ENCODE measurements around the gene PTPRA.
"Not testable (repeated sequence)": the region's sequence is repeated elsewhere in the genome, so short reads cannot be mapped to it uniquely, and the experiment has no call there.

The PTPRA gene

DNA sequence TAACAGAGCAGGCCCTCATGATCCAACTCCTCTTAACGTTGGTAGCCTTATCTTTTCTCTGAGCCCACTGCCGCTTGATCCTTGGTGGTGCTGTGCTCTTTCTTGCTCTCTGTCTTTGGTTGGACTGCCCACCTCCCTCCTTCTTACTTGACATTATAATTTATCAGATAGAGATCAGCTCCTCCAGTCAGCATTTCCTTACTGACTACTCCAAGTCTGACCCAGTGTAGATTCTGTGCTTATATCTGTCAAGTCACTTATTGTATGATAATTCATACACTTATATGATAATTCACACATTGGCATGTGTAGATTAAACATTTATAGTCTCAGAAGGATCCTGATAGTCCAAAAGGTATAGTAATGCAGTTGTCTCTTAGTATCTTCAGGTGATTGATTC, 18.1 kb downstream of the PTPRA start:
- no peak for DNase-seq

DNA sequence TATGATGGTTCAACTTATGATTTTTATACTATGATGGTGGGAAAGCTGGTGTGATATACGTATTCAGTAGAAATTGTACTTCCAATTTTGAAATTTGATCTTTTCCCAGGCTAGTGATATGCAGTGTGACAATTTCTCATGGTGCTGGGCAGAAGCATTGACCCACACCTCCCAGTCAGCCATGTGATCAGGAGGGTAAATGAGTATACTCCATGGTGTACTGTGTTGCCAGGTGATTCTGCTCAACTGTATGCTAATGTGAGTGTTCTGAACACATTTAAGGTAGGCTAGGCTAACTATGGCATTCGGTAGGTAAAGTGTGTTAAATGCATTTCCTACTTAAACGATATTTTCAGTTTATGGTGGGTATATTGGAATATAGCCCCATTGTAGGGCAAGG, 19.1 kb downstream of the PTPRA start:
- DNase-seq, result no peak

DNA sequence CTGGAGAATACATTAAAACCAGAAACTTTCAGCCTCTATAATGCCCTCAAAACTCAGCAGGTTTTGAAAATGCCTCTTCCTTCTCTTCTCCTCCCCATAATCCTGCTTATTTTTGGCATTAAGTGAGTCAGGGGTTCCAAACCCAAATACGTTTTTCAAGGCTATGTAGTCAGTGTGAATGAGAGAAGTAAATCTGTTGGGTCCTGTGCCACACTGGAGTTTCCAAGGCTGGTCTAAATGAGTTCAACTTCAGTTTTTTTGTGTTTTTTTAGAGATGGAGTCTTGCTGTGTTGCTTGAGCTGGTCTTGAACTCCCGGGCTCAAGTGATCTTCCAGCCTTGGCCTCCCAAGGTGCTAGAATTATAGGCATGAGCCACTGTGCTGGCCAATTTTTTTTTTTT, 20.9 kb downstream of the PTPRA start:
- DNase-seq, result no peak

DNA sequence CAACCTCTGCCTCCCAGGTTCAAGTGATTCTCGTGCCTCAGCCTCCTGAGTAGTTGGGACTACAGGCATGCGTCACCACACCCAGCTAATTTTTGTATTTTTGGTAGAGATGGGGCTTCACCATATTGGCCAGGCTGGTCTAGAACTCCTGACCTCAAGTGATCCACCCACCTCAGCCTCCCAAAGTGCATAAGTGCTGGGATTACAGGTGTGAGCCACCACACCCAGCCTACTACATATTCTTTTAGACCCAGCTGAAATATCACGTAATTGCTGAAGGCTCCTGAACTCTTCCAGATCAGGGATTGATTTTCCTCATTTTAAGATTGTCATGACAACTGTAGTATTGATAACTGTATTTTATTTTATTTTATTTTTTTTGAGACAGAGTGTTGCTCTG, 21.9 kb downstream of the PTPRA start:
- not testable (repeated sequence) for DNase-seq

GRCh38 chr20:2899243-2899642, 26.0 kb downstream of the PTPRA start:
- no peak for DNase-seq

DNA sequence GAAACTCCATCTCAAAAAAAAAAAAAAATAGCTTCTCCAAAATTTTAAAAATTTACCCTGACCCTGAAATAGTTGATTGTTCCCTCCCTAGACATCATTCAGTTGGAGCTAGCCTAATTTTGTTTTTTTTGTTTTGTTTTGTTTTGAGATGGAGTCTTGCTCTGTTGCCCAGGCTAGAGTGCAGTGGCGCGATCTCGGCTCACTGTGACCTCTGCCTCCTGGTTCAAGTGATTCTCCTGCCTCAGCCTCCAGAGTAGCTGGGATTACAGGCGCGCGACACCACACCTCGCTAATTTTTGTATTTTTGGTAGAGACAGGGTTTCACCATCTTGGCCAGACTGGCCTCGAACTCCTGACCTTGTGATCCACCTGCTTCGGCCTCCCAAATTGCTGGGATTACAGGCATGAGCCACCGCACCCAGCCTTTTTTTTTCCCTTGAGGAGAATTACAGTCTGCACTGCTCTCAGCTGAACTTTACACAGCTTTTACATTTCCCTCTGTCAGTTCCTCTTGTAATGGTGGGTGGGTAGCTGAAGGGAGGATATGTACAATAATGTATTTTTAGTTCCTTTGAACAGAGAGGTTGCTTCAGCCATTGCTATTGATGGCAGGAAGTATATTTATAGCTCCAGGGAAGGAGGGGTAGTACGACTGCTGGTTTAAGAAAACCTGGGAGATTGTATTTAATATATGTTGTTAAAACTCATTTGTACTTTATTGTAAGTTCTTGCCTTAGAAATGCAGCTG, 27.7 kb downstream of the PTPRA start:
- DNase-seq, result no peak

- DNase-seq, result no peak
Measured at GRCh38 chr20:2902291-2902690, 29.0 kb downstream of the PTPRA start.

DNA sequence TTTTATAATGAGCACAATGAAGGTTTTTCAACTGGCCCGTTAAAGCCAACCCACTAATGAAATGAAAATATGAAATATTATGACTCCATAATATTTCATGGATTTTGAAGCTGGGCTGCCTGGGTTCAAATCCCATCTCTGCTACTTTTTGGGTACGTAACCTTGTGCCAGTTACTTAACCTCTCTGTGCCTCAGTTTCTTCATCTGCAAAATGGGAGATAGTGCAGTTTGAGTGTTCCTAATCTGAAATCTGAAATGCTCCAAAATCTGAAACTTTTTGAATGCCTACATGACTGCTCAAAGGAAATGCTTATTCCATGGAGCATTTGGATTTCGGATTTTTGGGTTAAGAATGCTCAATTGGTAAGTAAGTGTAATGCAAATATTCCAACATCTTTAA, 29.5 kb downstream of the PTPRA start:
- no peak for DNase-seq

- no peak for DNase-seq
Measured at GRCh38 chr20:2903686-2904085, 30.4 kb downstream of the PTPRA start.

GRCh38 chr20:2907519-2907918, 34.2 kb downstream of the PTPRA start:
- no peak for DNase-seq

DNA sequence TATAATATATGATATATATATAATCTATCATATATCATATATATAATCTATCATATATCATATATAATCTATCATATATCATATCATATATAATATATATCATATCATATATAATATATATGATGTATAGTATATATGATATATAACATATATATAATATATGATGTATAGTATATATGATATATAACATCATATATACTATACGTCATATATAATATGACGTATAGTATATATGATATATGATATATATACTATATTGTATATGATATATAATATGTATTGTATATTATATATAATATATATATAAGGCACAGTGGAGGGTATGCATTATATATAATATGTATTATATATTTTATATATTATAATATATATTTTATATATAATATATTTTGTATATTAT, 36.7 kb downstream of the PTPRA start:
- DNase-seq, result no peak

DNA sequence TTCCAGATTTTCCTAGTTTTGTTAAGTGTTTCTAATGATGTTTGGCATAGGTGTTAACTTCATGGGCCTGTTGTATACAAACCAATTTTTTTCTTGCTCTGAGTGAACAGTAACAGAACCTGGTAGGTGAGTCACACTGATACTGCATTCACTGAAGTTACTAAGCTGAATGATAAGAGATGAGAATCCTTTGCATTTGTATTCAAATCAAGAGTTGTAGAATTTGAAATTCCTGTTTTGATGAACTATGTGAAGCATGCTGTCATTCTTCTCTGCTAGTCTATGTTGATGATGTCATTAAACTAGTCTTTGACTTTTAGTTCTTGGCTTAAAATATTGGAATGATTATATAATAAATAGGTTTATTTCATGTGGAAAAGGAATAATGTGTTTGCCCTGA, 37.9 kb downstream of the PTPRA start:
- no peak for DNase-seq

DNA sequence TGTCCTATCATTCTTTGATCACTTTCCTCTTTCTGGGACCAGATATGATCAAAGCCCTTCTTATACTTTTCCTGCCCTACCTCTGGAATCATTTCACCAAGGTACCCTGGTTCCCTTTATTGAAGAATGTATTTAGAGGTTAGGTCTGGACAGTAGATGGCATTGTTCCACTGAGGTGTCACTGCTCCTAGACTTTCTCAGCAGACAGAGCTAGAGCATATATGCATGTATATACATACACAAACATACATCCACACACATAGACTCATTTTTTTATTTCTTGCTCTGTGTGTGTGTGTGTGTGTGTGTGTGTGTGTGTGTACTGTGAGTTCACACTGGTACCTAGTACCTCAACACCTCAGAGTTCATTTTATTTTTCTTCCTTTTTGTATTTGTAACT, 40.9 kb downstream of the PTPRA start:
- DNase-seq, result no peak

GRCh38 chr20:2917266-2917665, 44.0 kb downstream of the PTPRA start:
- DNase-seq, result no peak

- no peak for DNase-seq
Measured at GRCh38 chr20:2918096-2919049, 45.1 kb downstream of the PTPRA start.

DNA sequence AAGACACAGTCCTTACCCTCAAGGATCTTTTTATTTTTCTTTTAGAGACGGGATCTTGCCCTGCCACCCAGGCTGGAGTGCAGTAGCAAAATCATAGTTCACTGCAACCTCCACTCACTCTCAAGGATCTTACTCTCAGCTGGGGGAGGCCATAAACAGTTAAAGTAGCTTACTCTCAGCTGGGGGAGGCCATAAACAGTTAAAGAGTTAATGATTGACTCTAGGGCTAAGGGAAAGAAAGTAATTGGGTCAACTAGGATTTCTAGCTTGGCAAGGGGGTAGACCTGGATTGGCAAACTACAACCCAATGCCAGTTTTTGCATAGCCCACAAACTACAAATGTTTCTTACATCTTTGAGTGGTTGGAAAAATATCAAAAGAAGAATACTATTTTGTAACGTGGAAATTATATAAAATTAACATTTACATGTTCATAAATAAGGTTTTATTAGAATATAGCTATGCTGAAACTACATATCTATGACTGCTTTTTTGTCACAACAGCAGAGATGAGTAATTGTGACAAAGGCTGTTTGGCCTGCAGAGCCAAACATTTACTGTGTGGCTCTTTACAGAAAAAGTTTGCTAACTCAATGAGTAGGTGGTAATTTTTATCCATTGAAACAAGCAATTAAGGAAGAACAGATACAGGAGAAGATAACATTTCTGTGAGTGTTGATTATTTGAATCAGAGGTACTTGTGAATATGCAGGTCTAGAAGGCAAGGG, 46.4 kb downstream of the PTPRA start:
- DNase-seq, result no peak

DNA sequence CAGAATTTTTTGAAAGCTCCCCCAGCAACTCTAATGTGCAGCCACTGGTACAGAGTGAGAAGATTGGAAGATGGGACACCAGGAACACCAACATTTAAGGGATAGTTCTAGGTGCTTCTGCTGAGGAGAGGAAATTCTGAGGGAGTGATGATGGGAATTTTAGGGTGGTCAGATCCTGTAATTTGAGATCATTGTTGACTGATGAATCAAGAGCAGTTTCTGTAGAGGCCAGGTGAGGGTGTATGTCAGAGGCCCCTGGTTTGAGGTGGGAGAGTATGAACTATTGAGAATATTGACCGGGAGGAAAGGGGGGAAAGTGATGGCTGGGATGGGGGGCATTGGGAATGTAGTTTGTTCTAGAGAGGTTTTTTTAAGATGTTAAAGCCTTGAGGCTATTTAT, 47.2 kb downstream of the PTPRA start:
- no peak for DNase-seq

- DNase-seq, result no peak
Measured at GRCh38 chr20:2921506-2921905, 48.2 kb downstream of the PTPRA start.

GRCh38 chr20:2922957-2923356, 49.7 kb downstream of the PTPRA start:
- DNase-seq, result no peak

DNA sequence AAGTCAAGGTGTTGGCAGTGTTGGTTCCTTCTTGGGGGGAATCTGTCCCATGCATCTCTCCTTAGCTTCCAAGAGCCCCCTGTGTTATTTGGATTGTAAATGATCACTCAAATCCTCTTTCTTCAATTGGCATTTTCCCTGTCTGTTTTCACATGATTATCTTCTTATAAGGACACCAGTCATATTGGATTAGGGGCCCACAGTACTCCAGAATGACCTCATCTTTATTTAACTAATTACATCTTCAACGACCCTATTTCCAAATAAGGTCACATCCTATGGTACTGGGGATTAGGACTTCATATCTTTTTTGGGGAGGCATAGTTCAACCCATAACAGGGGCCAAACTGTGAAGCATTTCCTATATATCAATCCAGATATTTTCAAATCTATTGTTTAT, 57.3 kb downstream of the PTPRA start:
- DNase-seq, result no peak

DNA sequence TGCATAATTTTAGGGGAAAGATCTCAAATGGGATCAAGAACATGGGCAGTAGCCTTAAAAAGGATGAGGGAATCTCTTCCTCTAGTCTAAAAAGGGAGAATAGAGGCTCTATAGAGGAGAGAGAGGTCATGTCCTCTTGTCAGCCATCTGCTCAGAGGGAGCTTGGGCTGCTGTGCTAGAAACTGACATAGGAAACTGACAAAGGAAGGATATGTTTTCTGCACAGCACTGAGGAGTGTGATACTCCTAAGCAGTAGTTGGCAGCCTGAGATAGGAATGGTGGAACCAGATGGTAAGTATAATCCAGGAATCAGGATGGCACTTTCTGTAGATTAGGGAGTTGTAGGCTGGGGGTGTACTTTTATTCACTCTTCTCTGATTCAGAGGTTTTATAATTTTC, 59.2 kb downstream of the PTPRA start:
- DNase-seq, result no peak

DNA sequence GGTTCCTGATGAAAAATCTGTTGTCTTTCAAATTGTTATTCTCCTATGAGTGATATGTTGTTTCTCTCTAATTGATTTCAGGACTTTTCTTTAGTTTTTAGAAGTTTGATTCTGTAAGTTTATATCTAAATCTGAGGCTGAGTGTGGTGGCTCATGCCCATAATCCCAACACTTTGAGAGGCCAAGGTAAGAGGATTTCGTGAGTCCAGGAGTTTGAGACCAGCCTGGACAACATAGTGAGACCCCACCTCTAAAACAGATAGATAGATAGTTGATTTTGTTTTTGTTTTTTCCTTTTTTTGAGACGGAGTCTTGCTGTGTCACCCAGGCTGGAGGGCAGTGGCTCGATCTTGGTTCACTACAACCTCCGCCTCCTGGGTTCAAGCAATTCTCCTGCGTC, 64.6 kb downstream of the PTPRA start:
- DNase-seq, result no peak

GRCh38 chr20:2942439-2942838, 69.2 kb downstream of the PTPRA start:
- DNase-seq, result no peak
